Activated T-helper 1 cell treated with anti-CD3 and anti-CD28 coated beads, Interleukin-12 subunit alpha, Interleukin-12 subunit beta, Interleukin-2, Interleukin-4 antibody, amounts not matched to agents 30 ng/mL and 10 ng/mL and 1 ng/mL, durations not matched to agents 14 hours and 24 hours and 36 hours (primary cell): ENCODE results near the gene LHFPL4. TPM values are rescaled to one million over a fixed set of nuclear protein-coding genes. Genes with fewer than 3 reads are reported as not detected.
"Not testable (repeated sequence)": the region's sequence is repeated elsewhere in the genome, so short reads cannot be mapped to it uniquely, and the experiment has no call there.

Source experiments
- DNase-seq: peaks from one replicate; pipeline ENCODE4 v3.0.0; 2021; ENCODE audit warnings: low spot score
- H3K27ac Mint-ChIP-seq: one replicate; pipeline ENCODE4 v1.8.0; 2021; ENCODE audit warnings: mild to moderate bottlenecking, mixed read lengths
- H3K27me3 Mint-ChIP-seq: one replicate; pipeline ENCODE4 v1.8.0; 2022; ENCODE audit warnings: mild to moderate bottlenecking, moderate library complexity, mixed read lengths; ENCODE audit not compliant: insufficient read depth
- H3K36me3 Mint-ChIP-seq: one replicate; pipeline ENCODE4 v1.8.0; 2021; ENCODE audit warnings: low read depth, mixed read lengths
- H3K4me1 Mint-ChIP-seq: one replicate; pipeline ENCODE4 v1.8.0; 2021; ENCODE audit warnings: low read depth, mixed read lengths
- H3K4me3 Mint-ChIP-seq: one replicate; pipeline ENCODE4 v1.8.0; 2021; ENCODE audit warnings: mild to moderate bottlenecking, moderate library complexity, mixed read lengths
- H3K9me3 Mint-ChIP-seq: one replicate; pipeline ENCODE4 v1.8.0; 2021; ENCODE audit warnings: mixed read lengths
- intact Hi-C: fragments of 100-400 bp; cut with micrococcal nuclease; formaldehyde crosslinking; loops from one replicate; pipeline ENCODE4 v1.15.1; 2024
- total RNA-seq: library from RNA; stranded (reverse); gene quantifications from 2 replicates; pipeline ENCODE4 v1.2.3, GENCODE V29; 2022

The LHFPL4 gene
- total RNA-seq, 1 donor from 2014 or later = not detected

GRCh38 chr3:9565316-9565715, 11.7 kb upstream of the LHFPL4 start:
- H3K27me3 Mint-ChIP-seq = no peaks in the 10 kb centered on the region
- H3K27ac Mint-ChIP-seq = no peak overlapping the region
- H3K4me1 Mint-ChIP-seq = no peaks in the 10 kb centered on the region
- no peaks in the 10 kb centered on the region for H3K36me3 Mint-ChIP-seq
- peaks cover 5% of the 10 kb centered on the region for H3K9me3 Mint-ChIP-seq
- intact Hi-C loops = no loop called here
- H3K4me3 Mint-ChIP-seq = no peak overlapping the region
- DNase-seq = no peak

GRCh38 chr3:9563851-9564250, 10.2 kb upstream of the LHFPL4 start:
- no peak overlapping the region for H3K4me3 Mint-ChIP-seq
- no peaks in the 10 kb centered on the region for H3K4me1 Mint-ChIP-seq
- H3K27me3 Mint-ChIP-seq = no peaks in the 10 kb centered on the region
- peaks cover 5% of the 10 kb centered on the region for H3K9me3 Mint-ChIP-seq
- H3K27ac Mint-ChIP-seq = no peak overlapping the region
- no peaks in the 10 kb centered on the region for H3K36me3 Mint-ChIP-seq
- intact Hi-C loops = no loop called here
- no peak for DNase-seq

DNA sequence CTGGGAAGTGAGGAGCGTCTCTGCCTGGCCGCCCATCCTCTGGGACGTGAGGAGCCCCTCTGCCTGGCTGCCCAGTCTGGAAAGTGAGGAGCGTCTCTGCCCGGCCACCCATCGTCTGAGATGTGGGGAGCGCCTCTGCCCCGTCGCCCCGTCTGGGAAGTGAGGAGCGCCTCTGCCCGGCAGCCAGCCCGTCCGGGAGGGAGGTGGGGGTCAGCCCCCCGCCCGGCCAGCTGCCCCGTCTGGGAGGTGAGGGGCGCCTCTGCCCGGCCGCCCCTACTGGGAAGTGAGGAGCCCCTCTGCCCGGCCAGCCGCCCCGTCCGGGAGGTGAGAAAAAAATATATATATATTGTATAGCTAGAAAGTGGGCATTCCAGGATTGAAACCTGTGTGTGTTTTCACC, 6.4 kb upstream of the LHFPL4 start:
- H3K27me3 Mint-ChIP-seq, H3K4me3 Mint-ChIP-seq, DNase-seq, H3K36me3 Mint-ChIP-seq, H3K9me3 Mint-ChIP-seq, H3K4me1 Mint-ChIP-seq, H3K27ac Mint-ChIP-seq, intact Hi-C loops: not testable (repeated sequence)

GRCh38 chr3:9553948-9554513, 409 bp upstream of the LHFPL4 start:
- DNase-seq = no peak
- Mint-ChIP-seq H3K27ac (no peak overlapping the region), H3K27me3 (peaks cover 23% of the 10 kb centered on the region), H3K9me3 (no peaks in the 10 kb centered on the region), H3K36me3 (no peaks in the 10 kb centered on the region), H3K4me3 (no peak overlapping the region), H3K4me1 (no peaks in the 10 kb centered on the region)
- intact Hi-C loops = no loop called here

- no peaks in the 10 kb centered on the region for H3K4me1 Mint-ChIP-seq
- H3K36me3 Mint-ChIP-seq = no peaks in the 10 kb centered on the region
- peaks cover 23% of the 10 kb centered on the region for H3K27me3 Mint-ChIP-seq
- no peak overlapping the region for H3K27ac Mint-ChIP-seq
- peak; percentile 23 for DNase-seq
- no peak overlapping the region for H3K4me3 Mint-ChIP-seq
- no peaks in the 10 kb centered on the region for H3K9me3 Mint-ChIP-seq
- intact Hi-C loops = no loop called here
Observed at GRCh38 chr3:9552252-9552999, 1.2 kb downstream of the LHFPL4 start.

GRCh38 chr3:9550999-9551398, 2.6 kb downstream of the LHFPL4 start:
- H3K9me3 Mint-ChIP-seq = no peaks in the 10 kb centered on the region
- peaks cover 23% of the 10 kb centered on the region for H3K27me3 Mint-ChIP-seq
- H3K4me3 Mint-ChIP-seq = no peak overlapping the region
- intact Hi-C loops = no loop called here
- no peaks in the 10 kb centered on the region for H3K36me3 Mint-ChIP-seq
- H3K27ac Mint-ChIP-seq = no peak overlapping the region
- H3K4me1 Mint-ChIP-seq = no peaks in the 10 kb centered on the region
- DNase-seq = no peak

DNA sequence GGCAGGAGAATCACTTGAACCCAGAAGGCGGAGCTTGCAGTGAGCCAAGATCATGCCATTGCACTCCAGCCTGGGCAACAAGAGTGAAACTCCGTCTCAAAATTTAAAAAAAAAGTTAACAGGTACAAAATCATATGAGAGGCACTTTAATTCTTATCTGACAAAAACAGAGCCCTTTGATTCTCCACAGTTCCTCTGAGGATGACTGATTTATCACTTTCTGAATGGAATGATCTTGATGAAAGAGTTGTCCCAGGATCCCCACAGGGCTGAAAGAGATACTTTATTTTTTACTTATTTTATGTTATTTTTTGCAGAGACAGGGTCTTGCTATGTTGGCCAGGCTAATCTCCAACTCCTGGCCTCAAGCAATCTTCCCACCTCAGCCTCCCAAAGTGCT, 4.0 kb downstream of the LHFPL4 start:
- H3K27ac Mint-ChIP-seq = no peak overlapping the region
- no peak for DNase-seq
- peaks cover 21% of the 10 kb centered on the region for H3K27me3 Mint-ChIP-seq
- no peak overlapping the region for H3K4me3 Mint-ChIP-seq
- H3K36me3 Mint-ChIP-seq = no peaks in the 10 kb centered on the region
- intact Hi-C loops = no loop called here
- no peaks in the 10 kb centered on the region for H3K4me1 Mint-ChIP-seq
- no peaks in the 10 kb centered on the region for H3K9me3 Mint-ChIP-seq

DNA sequence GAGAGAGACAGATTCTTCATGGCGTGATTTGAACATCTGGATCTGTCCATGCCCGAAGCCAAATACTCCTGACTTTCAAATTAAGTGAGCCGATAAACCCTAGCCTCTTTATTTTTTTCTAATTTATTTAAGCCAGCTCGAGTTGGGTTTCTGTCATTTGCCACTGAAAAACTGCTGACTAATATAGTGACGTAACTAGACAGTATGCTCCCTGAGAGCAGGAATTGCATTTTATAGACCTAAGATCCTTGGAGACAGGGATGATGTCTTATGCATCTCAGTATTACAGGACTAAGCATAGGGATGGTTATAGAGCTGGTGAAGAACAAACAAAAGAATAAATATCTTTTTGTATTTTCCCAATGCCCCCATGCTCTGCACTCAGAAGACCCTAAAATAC, 4.6 kb downstream of the LHFPL4 start:
- Mint-ChIP-seq H3K36me3 (no peaks in the 10 kb centered on the region), H3K27ac (no peak overlapping the region), H3K9me3 (no peaks in the 10 kb centered on the region), H3K27me3 (peaks cover 16% of the 10 kb centered on the region), H3K4me3 (no peak overlapping the region), H3K4me1 (no peaks in the 10 kb centered on the region)
- intact Hi-C loops = no loop called here
- no peak for DNase-seq

DNA sequence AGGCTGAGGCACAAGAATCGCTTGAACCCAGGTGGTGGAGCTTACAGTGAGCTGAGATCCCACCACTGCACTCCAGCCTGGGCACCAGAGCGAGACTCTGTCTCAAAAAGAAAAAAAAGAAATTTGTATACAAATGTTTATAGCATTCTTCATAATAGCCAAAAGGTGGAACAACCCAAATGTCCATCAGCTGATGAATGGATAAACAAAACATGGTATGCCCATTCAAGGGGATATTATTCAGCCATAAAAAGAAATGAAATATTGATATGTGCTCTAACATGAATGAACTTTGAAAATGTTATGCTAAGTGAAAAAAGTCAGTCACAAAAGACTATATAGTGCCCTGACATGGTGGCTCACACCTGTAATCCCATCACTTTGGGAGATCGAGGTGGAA, 11.4 kb downstream of the LHFPL4 start:
- Mint-ChIP-seq H3K27ac (no peak overlapping the region), H3K27me3 (peaks cover 3% of the 10 kb centered on the region), H3K36me3 (no peaks in the 10 kb centered on the region), H3K9me3 (no peaks in the 10 kb centered on the region), H3K4me1 (no peaks in the 10 kb centered on the region), H3K4me3 (no peak overlapping the region)
- intact Hi-C loops = no loop called here
- no peak for DNase-seq

- H3K9me3 Mint-ChIP-seq = no peaks in the 10 kb centered on the region
- peaks cover 10% of the 10 kb centered on the region for H3K27me3 Mint-ChIP-seq
- H3K4me1 Mint-ChIP-seq = no peaks in the 10 kb centered on the region
- no peaks in the 10 kb centered on the region for H3K36me3 Mint-ChIP-seq
- H3K4me3 Mint-ChIP-seq = no peak overlapping the region
- intact Hi-C loops = no loop called here
- DNase-seq = no peak
- H3K27ac Mint-ChIP-seq = no peak overlapping the region
Observed at GRCh38 chr3:9536212-9536611, 17.4 kb downstream of the LHFPL4 start.

DNA sequence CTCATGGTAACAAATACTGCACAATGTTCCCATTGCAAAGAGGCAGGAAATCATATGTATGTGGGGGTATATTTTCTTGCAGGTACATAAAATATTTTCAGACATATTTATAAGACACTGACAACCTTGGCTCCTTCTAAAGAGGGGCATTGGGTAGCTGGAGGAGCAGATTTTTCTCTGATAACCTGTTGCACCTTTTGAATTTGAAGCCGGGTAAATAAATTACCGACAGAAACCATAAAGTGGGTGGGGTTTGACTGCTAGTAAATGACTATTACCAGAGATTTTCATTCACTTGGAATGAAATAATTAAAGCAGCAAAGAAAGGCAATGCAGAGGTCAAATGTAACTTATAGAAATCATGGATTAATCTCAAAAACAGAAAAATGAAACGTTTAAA, 19.2 kb downstream of the LHFPL4 start:
- no peaks in the 10 kb centered on the region for H3K4me1 Mint-ChIP-seq
- H3K9me3 Mint-ChIP-seq = no peaks in the 10 kb centered on the region
- peaks cover 10% of the 10 kb centered on the region for H3K27me3 Mint-ChIP-seq
- H3K27ac Mint-ChIP-seq = no peak overlapping the region
- no peaks in the 10 kb centered on the region for H3K36me3 Mint-ChIP-seq
- no peak overlapping the region for H3K4me3 Mint-ChIP-seq
- intact Hi-C loops = no loop called here
- no peak for DNase-seq

- DNase-seq = no peak
- no peak overlapping the region for H3K27ac Mint-ChIP-seq
- H3K36me3 Mint-ChIP-seq = no peaks in the 10 kb centered on the region
- H3K4me3 Mint-ChIP-seq = no peak overlapping the region
- H3K4me1 Mint-ChIP-seq = no peaks in the 10 kb centered on the region
- H3K27me3 Mint-ChIP-seq = peaks cover 7% of the 10 kb centered on the region
- intact Hi-C loops = no loop called here
- no peaks in the 10 kb centered on the region for H3K9me3 Mint-ChIP-seq
Observed at GRCh38 chr3:9525078-9525477, 28.5 kb downstream of the LHFPL4 start.

GRCh38 chr3:9514956-9515355, 38.7 kb downstream of the LHFPL4 start:
- Mint-ChIP-seq H3K4me3 (no peak overlapping the region), H3K9me3 (no peaks in the 10 kb centered on the region), H3K4me1 (no peaks in the 10 kb centered on the region), H3K27ac (no peak overlapping the region), H3K27me3 (peaks cover 4% of the 10 kb centered on the region), H3K36me3 (no peaks in the 10 kb centered on the region)
- intact Hi-C loops = no loop called here
- no peak for DNase-seq

GRCh38 chr3:9514306-9514705, 39.3 kb downstream of the LHFPL4 start:
- intact Hi-C loops = no loop called here
- Mint-ChIP-seq H3K4me3 (no peak overlapping the region), H3K27me3 (peaks cover 8% of the 10 kb centered on the region), H3K36me3 (no peaks in the 10 kb centered on the region), H3K27ac (no peak overlapping the region), H3K9me3 (no peaks in the 10 kb centered on the region), H3K4me1 (no peaks in the 10 kb centered on the region)
- no peak for DNase-seq
